PC-3 (cell line): ENCODE data around the gene IRF3. TPM values are rescaled to one million over a fixed set of nuclear protein-coding genes. Genes with fewer than 3 reads are reported as not detected.

ENCODE experiments used
- ATAC-seq: fragments of 200-7000 bp; cut with Tn5 transposase; 2 replicates; pipeline ENCODE4 v1.9.1; 2020; ENCODE audit warnings: mild to moderate bottlenecking, moderate library complexity
- BruUV-seq: library from RNA; stranded (reverse); fragments of 400-500 nt; replicated peaks from 2 replicates; lab custom pipeline; 2021; lab: Mats Ljungman, UMichigan
- CTCF ChIA-PET: fragments of 300-600 bp; sonication (Branson Sonifier 250); formaldehyde crosslinking; loops from one replicate; lab custom pipeline; 2022; ENCODE audit warnings: antibody characterized with exemption; lab: Charles Lee
- POLR2A ChIA-PET: fragments of 300-600 bp; sonication (Branson Sonifier 250); formaldehyde crosslinking; loops from one replicate; lab custom pipeline; 2022; ENCODE audit warnings: antibody characterized with exemption; ENCODE audit not compliant: unreplicated experiment; lab: Charles Lee
- DNase-seq: peaks from one replicate; pipeline ENCODE4 v3.0.0-alpha.2; 2015
- H2AFZ ChIP-seq: fragments of 300-600 bp; sonication (generic); 2 replicates; pipeline ENCODE4 v1.6.0; 2016; ENCODE audit warnings: antibody characterized with exemption, low read length
- H3F3A ChIP-seq: fragments of 300-600 bp; sonication (generic); one replicate; pipeline ENCODE4 v1.6.0; 2017; ENCODE audit warnings: antibody characterized with exemption, low read length, control low read depth, mild to moderate bottlenecking; ENCODE audit not compliant: unreplicated experiment
- H3K27ac ChIP-seq: fragments of 300-600 bp; sonication (generic); 2 replicates; pipeline ENCODE4 v1.5.1; 2016; ENCODE audit warnings: mild to moderate bottlenecking, low read length
- H3K27me3 ChIP-seq: fragments of 300-600 bp; sonication (generic); 2 replicates; pipeline ENCODE4 v1.6.1; 2016; ENCODE audit warnings: low read length, mixed read lengths
- H3K36me3 ChIP-seq: fragments of 300-600 bp; sonication (generic); 2 replicates; pipeline ENCODE4 v1.6.1; 2016; ENCODE audit warnings: low read depth, mixed run types, low read length, mixed read lengths
- H3K4me1 ChIP-seq: fragments of 300-600 bp; sonication (generic); 2 replicates; pipeline ENCODE4 v1.5.1; 2016; ENCODE audit warnings: low read length; ENCODE audit not compliant: insufficient read depth
- H3K4me2 ChIP-seq: fragments of 300-600 bp; sonication (generic); 2 replicates; pipeline ENCODE4 v1.6.0; 2016; ENCODE audit warnings: low read length
- H3K4me3 ChIP-seq: fragments of 300-600 bp; sonication (generic); 2 replicates; pipeline ENCODE4 v1.5.1; 2016; ENCODE audit warnings: mild to moderate bottlenecking, low read length, mixed read lengths
- H3K79me2 ChIP-seq: fragments of 300-600 bp; sonication (generic); 2 replicates; pipeline ENCODE4 v1.6.1; 2017; ENCODE audit warnings: low read length, mixed read lengths
- H3K9ac ChIP-seq: fragments of 300-600 bp; sonication (generic); 2 replicates; pipeline ENCODE4 v1.6.0; 2016; ENCODE audit warnings: mild to moderate bottlenecking, low read length
- H3K9me2 ChIP-seq: fragments of 300-600 bp; sonication (generic); replicated peaks from 2 replicates; pipeline ENCODE4 v1.6.1; 2016; ENCODE audit warnings: mixed run types, low read length, mixed read lengths
- H3K9me3 ChIP-seq: fragments of 300-600 bp; sonication (generic); 2 replicates; pipeline ENCODE4 v1.6.1; 2016; ENCODE audit warnings: low read length, mixed read lengths
- H4K20me1 ChIP-seq: fragments of 300-600 bp; sonication (generic); 2 replicates; pipeline ENCODE4 v1.6.1; 2016; ENCODE audit warnings: low read length, mixed read lengths
- CTCF ChIP-seq: fragments of 300-600 bp; sonication (generic); conservative IDR thresholded peaks from 2 replicates; pipeline ENCODE4 v1.5.1; 2017; ENCODE audit warnings: antibody characterized with exemption, low read depth, mild to moderate bottlenecking, low read length
- EZH2 ChIP-seq: fragments of 300-600 bp; sonication (generic); IDR thresholded peaks from one replicate; pipeline ENCODE4 v1.6.1; 2017; ENCODE audit warnings: antibody characterized with exemption, mild to moderate bottlenecking, low read length; ENCODE audit not compliant: unreplicated experiment
- EZH2phosphoT487 ChIP-seq: fragments of 300-600 bp; sonication (generic); IDR thresholded peaks from 2 replicates; pipeline ENCODE4 v1.6.1; 2018; ENCODE audit warnings: mild to moderate bottlenecking, antibody characterized with exemption, low read length, borderline replicate concordance
- intact Hi-C: fragments of 100-400 bp; cut with micrococcal nuclease; formaldehyde crosslinking; loops from 2 replicates; pipeline ENCODE4 v1.9.0; 2023
- total RNA-seq: library from RNA; depleted of rRNA; stranded (reverse); fragments of >200 nt; gene quantifications from 2 replicates; pipeline ENCODE4 v1.2.3, GENCODE V29; 2014

IRF3 gene
- total RNA-seq, 1 experiment from 2014 or later: 236 TPM

DNA sequence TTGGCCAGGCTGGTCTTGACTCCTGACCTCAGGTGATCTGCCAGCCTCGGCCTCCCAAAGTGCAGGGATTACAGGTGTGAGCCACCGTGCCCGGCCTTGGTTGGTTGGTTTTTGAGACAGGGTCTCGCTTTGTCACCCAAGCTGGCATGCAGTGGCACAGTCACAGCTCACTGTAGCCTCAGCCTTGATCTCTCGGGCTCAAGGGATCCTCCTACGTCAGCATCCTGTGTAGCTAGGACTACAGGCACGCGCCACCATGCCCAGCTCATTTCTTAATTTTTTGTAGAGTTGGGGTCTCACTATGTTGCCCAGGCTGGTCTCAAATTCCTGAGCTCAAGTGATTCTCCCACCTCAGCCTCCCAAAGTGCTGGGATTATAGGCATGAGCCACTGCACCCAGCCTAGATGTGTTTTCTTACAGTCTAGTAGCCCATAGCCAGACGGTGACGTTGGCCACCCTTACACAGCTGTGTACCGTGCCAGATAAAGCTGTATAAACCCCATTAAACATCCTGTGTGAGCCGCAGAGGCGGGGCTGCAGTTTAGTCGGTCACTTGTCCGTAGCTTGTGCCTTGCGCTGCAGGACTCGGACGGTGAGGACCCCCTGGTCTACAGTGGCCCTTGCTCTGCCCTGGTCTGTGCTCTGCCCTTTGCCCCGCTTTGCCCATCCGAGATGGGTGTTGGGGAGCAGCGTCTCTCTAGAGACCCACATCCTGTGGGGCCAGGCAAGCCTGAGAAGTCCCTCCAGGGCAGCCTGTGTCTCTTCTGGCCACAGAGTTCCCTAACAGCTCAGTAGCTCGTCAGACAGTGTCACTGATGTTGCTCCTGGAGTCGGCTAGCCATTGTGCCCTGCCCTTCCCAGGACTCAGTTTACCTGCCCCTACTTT, 9.8 kb downstream of the IRF3 start:
- H3K9me3 ChIP-seq: no peaks in the 10 kb centered on the region
- no peaks in the 10 kb centered on the region for H3K4me1 ChIP-seq
- 0 out of 2 replicates have a peak, but pooled peaks cover 3% of the 10 kb centered on the region for H4K20me1 ChIP-seq
- H3K9me2 ChIP-seq: no peaks in the 10 kb centered on the region
- H3K27ac ChIP-seq: no peak overlapping the region
- no peaks in the 10 kb centered on the region for H3K79me2 ChIP-seq
- no peak overlapping the region for H3K9ac ChIP-seq
- no peak overlapping the region for H3K4me2 ChIP-seq
- no peaks in the 10 kb centered on the region for H3K27me3 ChIP-seq
- no peak overlapping the region for H2AFZ ChIP-seq
- peaks cover 60% of the 10 kb centered on the region for H3K36me3 ChIP-seq
- intact Hi-C loops: no loop called here
- ATAC-seq (no peak), DNase-seq (no peak)
- no peaks in the 10 kb centered on the region for H3F3A ChIP-seq
- ChIA-PET CTCF (no interaction called here), POLR2A (no interaction called here)
- TF ChIP-seq EZH2phosphoT487 (no peak), CTCF (no peak), EZH2 (no peak)
- no peak overlapping the region for H3K4me3 ChIP-seq
- BruUV-seq: no TSS peak

DNA sequence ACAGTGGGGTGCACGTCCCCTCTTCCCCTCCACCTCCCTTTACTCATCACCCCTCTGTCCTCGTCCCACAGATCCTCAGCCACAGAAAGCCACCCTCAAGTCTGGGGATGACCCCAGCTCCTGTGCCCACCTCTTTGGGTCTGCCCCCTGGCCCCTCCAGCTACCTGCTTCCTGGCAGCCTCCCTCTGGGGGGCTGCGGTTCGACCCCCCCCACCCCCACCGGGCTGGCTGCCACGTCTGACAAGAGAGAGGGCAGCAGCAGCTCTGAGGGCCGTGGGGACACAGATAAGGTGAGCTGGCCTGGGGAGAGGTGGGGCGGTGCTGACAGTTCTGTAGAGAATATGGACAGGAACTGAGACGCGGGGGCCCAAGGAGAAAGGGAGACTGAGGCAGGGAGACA, 11.1 kb downstream of the IRF3 start:
- Histone ChIP-seq H3K9ac (no peak overlapping the region), H3K4me2 (no peak overlapping the region), H3K9me2 (no peaks in the 10 kb centered on the region), H3K4me3 (no peak overlapping the region), H3K27me3 (no peaks in the 10 kb centered on the region), H2AFZ (no peak overlapping the region), H3K9me3 (no peaks in the 10 kb centered on the region), H4K20me1 (0 out of 2 replicates have a peak, but pooled peaks cover 3% of the 10 kb centered on the region), H3K36me3 (peaks cover 56% of the 10 kb centered on the region), H3K79me2 (peaks cover 11% of the 10 kb centered on the region), H3K27ac (no peak overlapping the region), H3K4me1 (no peaks in the 10 kb centered on the region), H3F3A (no peaks in the 10 kb centered on the region)
- BruUV-seq: no TSS peak
- POLR2A ChIA-PET: no interaction called here
- CTCF ChIA-PET: no interaction called here
- DNase-seq (no peak), ATAC-seq (no peak)
- intact Hi-C loops: no loop called here
- no peak for TF ChIP-seq EZH2phosphoT487
- TF ChIP-seq EZH2: no peak
- no peak for TF ChIP-seq CTCF

DNA sequence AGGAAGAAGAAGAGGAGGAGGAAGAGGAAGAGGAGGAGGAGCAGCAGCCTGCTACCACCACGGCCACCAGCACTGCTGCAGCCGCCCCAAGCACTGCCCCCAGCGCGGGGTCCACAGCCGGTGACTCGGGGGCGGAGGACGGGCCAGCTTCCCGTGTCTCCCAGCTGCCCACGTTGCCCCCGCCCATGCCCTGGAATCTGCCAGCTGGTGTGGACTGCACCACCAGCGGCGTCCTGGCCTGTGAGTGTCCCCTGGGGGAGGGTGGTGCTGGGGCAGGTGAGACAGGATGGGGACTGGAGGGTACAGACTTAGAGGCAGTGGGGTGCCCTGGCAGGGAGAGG, 12.2 kb downstream of the IRF3 start:
- Histone ChIP-seq H3K4me3 (no peak overlapping the region), H3K27ac (no peak overlapping the region), H2AFZ (no peak overlapping the region), H3K4me2 (no peak overlapping the region), H3K27me3 (no peaks in the 10 kb centered on the region), H3K9me3 (no peaks in the 10 kb centered on the region), H3K4me1 (no peaks in the 10 kb centered on the region), H3K79me2 (peaks cover 18% of the 10 kb centered on the region), H4K20me1 (0 out of 2 replicates have a peak, but pooled peaks cover 3% of the 10 kb centered on the region), H3K9me2 (no peaks in the 10 kb centered on the region), H3K9ac (no peak overlapping the region), H3F3A (no peaks in the 10 kb centered on the region), H3K36me3 (peaks cover 51% of the 10 kb centered on the region)
- intact Hi-C loops: no loop called here
- ChIA-PET POLR2A (no interaction called here), CTCF (no interaction called here)
- TF ChIP-seq EZH2phosphoT487: no peak
- ATAC-seq: no peak
- BruUV-seq: no TSS peak
- no peak for DNase-seq
